H1 (cell line): Measurements from ENCODE around the gene NFASC. TPM values are rescaled to one million over a fixed set of nuclear protein-coding genes. Genes with fewer than 3 reads are reported as not detected.

Experiments used
- BACH1 ChIP-seq: IDR thresholded peaks from 2 replicates; pipeline ENCODE4 v1.6.1; 2012; ENCODE audit warnings: low read length, improper control_type of control experiment
- CBX8 ChIP-seq: fragments of 300-800, 300-1000 bp; sonication (generic); IDR thresholded peaks from 2 replicates; pipeline ENCODE4 v1.7.1; 2016; ENCODE audit warnings: low read depth, low read length, borderline replicate concordance
- FOSL1 ChIP-seq: IDR thresholded peaks from 2 replicates; pipeline ENCODE4 v1.6.1; 2011; ENCODE audit warnings: mild to moderate bottlenecking, low read depth, low read length, moderate library complexity; ENCODE audit not compliant: insufficient read depth
- KDM5A ChIP-seq: fragments of 200-600 bp; IDR thresholded peaks from 2 replicates; pipeline ENCODE4 v1.7.1; 2012; ENCODE audit warnings: mild to moderate bottlenecking, low read length, inconsistent platforms, mixed read lengths
- PHF8 ChIP-seq: fragments of 200-600 bp; sonication (generic); conservative IDR thresholded peaks from 2 replicates; pipeline ENCODE4 v1.7.1; 2012; ENCODE audit warnings: low read depth, mild to moderate bottlenecking, inconsistent platforms, low read length, moderate library complexity
- SUZ12 ChIP-seq: fragments of 200-600 bp; sonication (generic); IDR thresholded peaks from 2 replicates; pipeline ENCODE4 v1.6.1; 2012; ENCODE audit warnings: mild to moderate bottlenecking, inconsistent platforms, low read length, moderate library complexity, mixed read lengths
- TAF1 ChIP-seq: IDR thresholded peaks from 2 replicates; pipeline ENCODE4 v1.6.1; 2011; ENCODE audit warnings: mild to moderate bottlenecking, low read depth, low read length
- polyA plus RNA-seq, 7 experiments: library from polyadenylated mRNA; depleted of rRNA in 3 of 7; stranded (reverse) in 5 of 7; unstranded in 2 of 7; fragments of >200 nt in 5 of 7; fragments of 200-250 nt in 2 of 7; gene quantifications; 1 replicate in 5 of 7; 2 replicates in 1 of 7; 4 replicates in 1 of 7; pipeline versions ENCODE4 v1.2.1 to v1.2.3, GENCODE V29; 2011 to 2013; ENCODE audit warnings: missing spikeins in 2 of 7, mixed read lengths in 2 of 7
- total RNA-seq: library from RNA; stranded (reverse); fragmentation: NEBNext Ultra II Directional; extraction: Animal tissue kit (Norgen Biotek cat#: 25700); gene quantifications from 2 replicates; pipeline ENCODE4 v1.2.1, GENCODE V29; 2021

Gene NFASC
- total and polyA plus RNA-seq, 2 of the 8 experiments (the other 6 are each of a cell fraction or from before 2014, with no cell fraction given) = 5.0 to 15.2 TPM

- TF ChIP-seq PHF8 (no peak), FOSL1 (no peak), BACH1 (no peak), TAF1 (no peak), CBX8 (no peak), KDM5A (no peak), SUZ12 (no peak)
Measured at GRCh38 chr1:204873714-204874113, 3.1 kb downstream of the NFASC start (continued).
